Karpas-422 (cell line): ENCODE data around the gene RNF187. TPM values are rescaled to one million over a fixed set of nuclear protein-coding genes. Genes with fewer than 3 reads are reported as not detected.

Experiments used
- DNase-seq: peaks from one replicate; pipeline ENCODE4 v3.0.0-alpha.2; 2015
- H2AFZ ChIP-seq: fragments of 200-600 bp; sonication (generic); 2 replicates; pipeline ENCODE4 v1.6.1; 2014; ENCODE audit warnings: antibody characterized with exemption, low read length, mixed read lengths
- H3K27ac ChIP-seq: fragments of 200-600 bp; sonication (generic); 2 replicates; pipeline ENCODE4 v1.5.1; 2014; ENCODE audit warnings: mild to moderate bottlenecking, low read length, moderate library complexity
- H3K27me3 ChIP-seq: fragments of 200-600 bp; sonication (generic); 2 replicates; pipeline ENCODE4 v1.6.1; 2014; ENCODE audit warnings: low read length, mixed read lengths
- H3K36me3 ChIP-seq: fragments of 200-600 bp; sonication (generic); 2 replicates; pipeline ENCODE4 v1.6.1; 2014; ENCODE audit warnings: low read length, mixed read lengths; ENCODE audit not compliant: insufficient read depth
- H3K4me1 ChIP-seq: fragments of 200-600 bp; sonication (generic); 2 replicates; pipeline ENCODE4 v1.6.1; 2014; ENCODE audit warnings: mild to moderate bottlenecking, low read length, mixed read lengths
- H3K4me2 ChIP-seq: fragments of 200-600 bp; sonication (generic); 2 replicates; pipeline ENCODE4 v1.6.1; 2014; ENCODE audit warnings: low read length, low read depth, mild to moderate bottlenecking; ENCODE audit not compliant: poor library complexity, severe bottlenecking
- H3K4me3 ChIP-seq: fragments of 200-600 bp; sonication (generic); 2 replicates; pipeline ENCODE4 v1.5.1; 2014; ENCODE audit warnings: mild to moderate bottlenecking, antibody characterized with exemption, low read length, mixed read lengths
- H3K79me2 ChIP-seq: fragments of 200-600 bp; sonication (generic); 2 replicates; pipeline ENCODE4 v1.6.1; 2014; ENCODE audit warnings: mild to moderate bottlenecking, low read length, mixed read lengths
- H3K9ac ChIP-seq: fragments of 200-600 bp; sonication (generic); 2 replicates; pipeline ENCODE4 v1.6.0; 2014; ENCODE audit warnings: low read length
- H3K9me2 ChIP-seq: fragments of 200-600 bp; sonication (generic), shearing (Covaris generic); replicated peaks from 2 replicates; pipeline ENCODE4 v1.6.0; 2014; ENCODE audit warnings: mild to moderate bottlenecking, low read length, moderate library complexity; ENCODE audit not compliant: insufficient read depth
- H3K9me3 ChIP-seq: fragments of 300-700, 200-600 bp; sonication (generic); 2 replicates; pipeline ENCODE4 v1.6.1; 2014; ENCODE audit warnings: low read length, mixed read lengths
- H4K20me1 ChIP-seq: fragments of 200-600 bp; sonication (generic); 2 replicates; pipeline ENCODE4 v1.6.1; 2014; ENCODE audit warnings: mild to moderate bottlenecking, antibody characterized with exemption, low read length, low read depth; ENCODE audit not compliant: insufficient read depth
- total RNA-seq: library from RNA; depleted of rRNA; stranded (reverse); fragments of >200 nt; shearing (Covaris generic); gene quantifications from 2 replicates; pipeline ENCODE4 v1.2.3, GENCODE V29; 2014; ENCODE audit warnings: low replicate concordance

Gene RNF187
- total RNA-seq, 1 experiment from 2014 or later, result 127 TPM

DNA sequence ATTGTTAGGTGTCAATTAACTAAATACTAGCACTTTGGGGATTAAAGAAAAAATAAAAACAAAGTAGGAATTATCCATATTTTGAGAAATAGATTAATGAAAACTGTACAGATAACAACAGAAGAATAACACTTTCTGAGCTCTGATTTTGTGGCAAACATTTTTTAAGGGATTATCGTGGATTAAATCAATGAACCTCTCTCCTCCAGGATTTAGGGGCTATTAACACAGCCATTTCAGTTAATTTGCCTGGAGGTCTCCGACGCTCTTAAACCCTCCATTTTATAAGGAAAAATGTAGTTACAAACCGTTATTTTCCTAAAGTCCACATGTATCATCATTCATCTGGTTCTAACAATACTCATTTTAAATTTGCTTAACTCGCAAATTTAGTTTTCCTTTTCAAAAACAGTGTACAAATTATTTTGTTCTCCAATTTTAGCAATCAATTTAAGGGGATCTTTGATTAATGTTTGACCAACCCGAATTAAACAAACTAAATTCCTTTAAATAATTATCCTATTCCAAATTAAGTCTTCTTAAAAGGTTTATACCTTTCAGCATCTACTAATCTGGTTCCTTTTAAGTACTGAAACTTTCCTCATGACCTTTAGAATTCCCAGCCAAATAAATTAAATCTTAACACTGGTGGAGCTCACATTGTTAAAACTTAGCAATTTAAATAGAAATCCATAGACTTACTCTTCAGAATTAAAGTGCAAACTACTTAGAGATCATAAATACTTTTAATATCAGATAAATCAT, 30.7 kb upstream of the RNF187 start:
- DNase-seq, result no peak
- no peak overlapping the region for H3K4me3 ChIP-seq
- no peaks in the 10 kb centered on the region for H3K9me3 ChIP-seq
- no peaks in the 10 kb centered on the region for H3K79me2 ChIP-seq
- H3K9ac ChIP-seq, result no peak overlapping the region
- no peak overlapping the region for H2AFZ ChIP-seq
- peaks cover 4% of the 10 kb centered on the region for H3K4me1 ChIP-seq
- no peak overlapping the region for H3K4me2 ChIP-seq
- no peaks in the 10 kb centered on the region for H3K9me2 ChIP-seq
- no peak overlapping the region for H3K27ac ChIP-seq
- no peaks in the 10 kb centered on the region for H4K20me1 ChIP-seq
- no peaks in the 10 kb centered on the region for H3K36me3 ChIP-seq
- no peaks in the 10 kb centered on the region for H3K27me3 ChIP-seq

- Histone ChIP-seq H3K4me1 (peaks cover 4% of the 10 kb centered on the region), H3K4me3 (no peak overlapping the region), H3K79me2 (no peaks in the 10 kb centered on the region), H3K27ac (no peak overlapping the region), H3K36me3 (no peaks in the 10 kb centered on the region), H3K27me3 (no peaks in the 10 kb centered on the region), H4K20me1 (no peaks in the 10 kb centered on the region), H3K4me2 (no peak overlapping the region), H2AFZ (no peak overlapping the region), H3K9ac (no peak overlapping the region), H3K9me2 (no peaks in the 10 kb centered on the region), H3K9me3 (no peaks in the 10 kb centered on the region)
- no peak for DNase-seq
Measured at GRCh38 chr1:228457017-228457395, 30.2 kb upstream of the RNF187 start.

- no peaks in the 10 kb centered on the region for H3K27me3 ChIP-seq
- no peaks in the 10 kb centered on the region for H3K9me3 ChIP-seq
- no peak overlapping the region for H3K9ac ChIP-seq
- H2AFZ ChIP-seq, result no peak overlapping the region
- H3K36me3 ChIP-seq, result no peaks in the 10 kb centered on the region
- peaks cover 4% of the 10 kb centered on the region for H3K4me1 ChIP-seq
- no peak overlapping the region for H3K4me2 ChIP-seq
- H3K4me3 ChIP-seq, result no peak overlapping the region
- no peak for DNase-seq
- H3K79me2 ChIP-seq, result no peaks in the 10 kb centered on the region
- H3K27ac ChIP-seq, result no peak overlapping the region
- H3K9me2 ChIP-seq, result no peaks in the 10 kb centered on the region
- H4K20me1 ChIP-seq, result no peaks in the 10 kb centered on the region
Measured at GRCh38 chr1:228457396-228458176, 29.6 kb upstream of the RNF187 start.

GRCh38 chr1:228459091-228459993, 27.8 kb upstream of the RNF187 start:
- no peak overlapping the region for H3K9ac ChIP-seq
- no peak overlapping the region for H3K27ac ChIP-seq
- no peaks in the 10 kb centered on the region for H3K9me2 ChIP-seq
- DNase-seq, result no peak
- no peaks in the 10 kb centered on the region for H3K36me3 ChIP-seq
- H3K4me1 ChIP-seq, result no peaks in the 10 kb centered on the region
- H3K4me2 ChIP-seq, result no peak overlapping the region
- no peaks in the 10 kb centered on the region for H3K9me3 ChIP-seq
- H2AFZ ChIP-seq, result no peak overlapping the region
- no peaks in the 10 kb centered on the region for H3K79me2 ChIP-seq
- H4K20me1 ChIP-seq, result no peaks in the 10 kb centered on the region
- H3K27me3 ChIP-seq, result no peaks in the 10 kb centered on the region
- no peak overlapping the region for H3K4me3 ChIP-seq

DNA sequence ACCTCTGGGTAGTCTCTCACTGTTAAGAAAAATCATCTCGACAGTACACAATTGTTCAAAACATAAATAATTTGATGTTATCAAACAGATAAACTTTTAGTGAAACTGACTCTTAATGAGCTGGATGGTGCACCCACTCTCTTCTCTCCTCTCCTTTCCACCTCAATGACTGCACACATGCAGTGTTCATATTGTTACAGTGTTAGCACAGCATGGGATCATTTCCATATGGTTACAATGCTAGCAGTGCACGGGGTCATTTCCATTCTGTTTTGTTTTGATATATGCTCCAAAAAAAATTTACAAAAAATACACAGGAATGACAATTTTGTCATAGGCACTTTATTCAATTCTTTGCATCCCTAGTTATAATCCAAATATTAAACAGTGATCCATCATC, 26.4 kb upstream of the RNF187 start:
- Histone ChIP-seq H4K20me1 (no peaks in the 10 kb centered on the region), H3K4me3 (no peak overlapping the region), H3K4me1 (no peaks in the 10 kb centered on the region), H3K27me3 (no peaks in the 10 kb centered on the region), H3K36me3 (no peaks in the 10 kb centered on the region), H3K79me2 (no peaks in the 10 kb centered on the region), H3K9me3 (no peaks in the 10 kb centered on the region), H3K4me2 (no peak overlapping the region), H3K9ac (no peak overlapping the region), H3K9me2 (no peaks in the 10 kb centered on the region), H3K27ac (no peak overlapping the region), H2AFZ (no peak overlapping the region)
- no peak for DNase-seq

DNA sequence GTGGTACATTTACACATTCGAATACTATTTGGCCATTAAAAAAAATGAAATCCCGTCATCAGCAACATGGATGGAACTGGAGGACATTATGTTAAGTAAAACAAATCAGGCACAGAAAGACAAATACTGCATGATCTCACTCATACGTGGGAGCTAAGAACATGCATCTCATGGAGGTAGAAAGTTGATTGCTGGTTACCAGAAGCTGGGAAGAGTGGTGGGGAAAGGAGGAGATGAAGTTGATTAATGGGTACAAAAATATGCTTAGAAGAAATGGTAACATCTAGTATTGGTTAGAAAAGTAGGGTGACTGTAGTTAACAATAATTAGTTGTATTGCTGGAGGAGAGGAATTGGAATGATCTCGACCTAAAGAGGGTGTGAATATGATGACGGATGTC, 24.6 kb upstream of the RNF187 start:
- H2AFZ ChIP-seq, result no peak overlapping the region
- no peak for DNase-seq
- H3K9ac ChIP-seq, result no peak overlapping the region
- no peaks in the 10 kb centered on the region for H3K4me1 ChIP-seq
- H3K27me3 ChIP-seq, result no peaks in the 10 kb centered on the region
- H3K27ac ChIP-seq, result no peak overlapping the region
- H3K36me3 ChIP-seq, result no peaks in the 10 kb centered on the region
- no peak overlapping the region for H3K4me3 ChIP-seq
- no peak overlapping the region for H3K4me2 ChIP-seq
- H4K20me1 ChIP-seq, result no peaks in the 10 kb centered on the region
- no peaks in the 10 kb centered on the region for H3K9me2 ChIP-seq
- H3K9me3 ChIP-seq, result no peaks in the 10 kb centered on the region
- H3K79me2 ChIP-seq, result no peaks in the 10 kb centered on the region

DNA sequence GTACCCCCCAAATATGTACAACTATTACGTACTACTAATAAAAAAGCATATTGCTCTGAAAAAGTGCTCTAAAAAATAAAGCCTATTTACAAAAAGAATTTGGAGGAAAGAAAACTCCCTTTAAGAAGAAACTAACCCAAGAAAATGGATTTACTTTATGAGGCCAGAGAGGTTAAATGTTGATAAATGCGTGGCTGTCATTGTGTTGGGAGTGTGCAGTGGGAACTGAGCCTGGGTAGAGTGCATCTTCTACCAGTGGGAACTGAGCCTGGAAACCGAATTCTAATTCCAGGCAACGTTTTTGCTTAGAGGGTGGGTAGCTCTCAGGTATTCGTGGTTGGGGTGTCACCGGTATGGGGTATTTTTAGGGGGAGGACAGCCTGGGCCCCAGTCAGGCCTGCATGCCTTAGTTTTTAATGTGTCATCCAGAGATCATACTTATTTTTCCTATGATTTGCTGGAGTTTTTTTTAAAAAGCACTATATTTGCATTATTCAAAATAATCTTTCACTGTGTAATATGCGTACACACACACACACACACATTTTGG, 24.1 kb upstream of the RNF187 start:
- no peak overlapping the region for H3K4me2 ChIP-seq
- no peak overlapping the region for H3K9ac ChIP-seq

More for the DNA sequence above, 24.1 kb upstream of the RNF187 start:
- H3K27me3 ChIP-seq, result no peaks in the 10 kb centered on the region
- H3K79me2 ChIP-seq, result no peaks in the 10 kb centered on the region
- no peak for DNase-seq
- no peaks in the 10 kb centered on the region for H3K9me3 ChIP-seq
- H3K27ac ChIP-seq, result no peak overlapping the region
- no peak overlapping the region for H2AFZ ChIP-seq
- no peak overlapping the region for H3K4me3 ChIP-seq
- no peaks in the 10 kb centered on the region for H4K20me1 ChIP-seq
- H3K36me3 ChIP-seq, result no peaks in the 10 kb centered on the region
- H3K4me1 ChIP-seq, result no peaks in the 10 kb centered on the region
- H3K9me2 ChIP-seq, result no peaks in the 10 kb centered on the region
